DOHH2 (cell line): Measurements from ENCODE around the gene COL19A1.

Experiments
- CTCF ChIP-seq: fragments of 200-600 bp; sonication (generic); IDR thresholded peaks from one replicate; pipeline ENCODE4 v1.5.1; 2014; ENCODE audit warnings: antibody characterized with exemption, mild to moderate bottlenecking, low read depth, low read length; ENCODE audit not compliant: poor library complexity, severe bottlenecking
- EZH2phosphoT487 ChIP-seq: fragments of 200-600 bp; sonication (generic); IDR thresholded peaks from 2 replicates; pipeline ENCODE4 v1.6.1; 2017; ENCODE audit warnings: borderline replicate concordance, mild to moderate bottlenecking, antibody characterized with exemption, low read length, moderate library complexity, mixed read lengths

DNA sequence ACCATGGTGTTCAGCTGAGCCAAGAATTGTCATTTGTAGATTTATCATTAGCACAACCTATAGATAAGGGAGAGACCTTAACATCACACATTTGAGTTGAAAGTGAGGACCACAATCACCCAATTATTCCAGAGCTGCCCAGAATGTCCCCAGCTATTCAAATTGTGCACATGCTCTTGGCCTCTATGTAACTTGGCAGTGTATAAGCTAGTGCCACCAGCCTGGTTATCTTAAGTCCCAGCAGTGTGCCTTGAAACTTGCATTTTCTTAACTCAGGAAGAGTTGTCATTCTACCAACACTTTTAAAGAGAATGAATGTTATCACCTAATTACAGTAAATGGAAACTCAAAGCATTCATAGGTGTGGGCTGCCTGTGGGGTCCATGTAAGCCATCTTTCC, 245.4 kb downstream of the COL19A1 start:
- TF ChIP-seq CTCF: no peak
- TF ChIP-seq EZH2phosphoT487: no peak
